ENCODE results near the gene ARL2BP. TPM values are rescaled to one million over a fixed set of nuclear protein-coding genes. Genes with fewer than 3 reads are reported as not detected.
A peak's percentile ranks its signal among the peaks of the same experiment; 100 is the strongest.

The ARL2BP gene
- total and polyA plus RNA-seq, 9 of the 15 experiments (the other 6 are each of a cell fraction or from before 2014, with no cell fraction given), result 16.7 to 41.8 (median 27.2) TPM

GRCh38 chr16:57299719-57300386 lies 54.8 kb downstream of the ARL2BP start (continued):
- TF ChIP-seq ZNF280B (CRISPR knock-in tag; IDR thresholded peaks at IDR 0.05) (no peak), ZNF766 (CRISPR knock-in tag; conservative IDR thresholded peaks at IDR 0.05) (peak; percentile 57; the same call in 1 of the 2 replicates), NFATC3 (IDR thresholded peaks at IDR 0.05) (no peak), HDAC6 (IDR thresholded peaks at IDR 0.05; ENCODE audit: low read depth, low read length) (no peak), CTCF (IDR thresholded peaks at IDR 0.05 in 2 of 3, conservative IDR thresholded peaks at IDR 0.05 in 1 of 3; ENCODE audit: insufficient read depth in 2 of 3, low read depth in 1 of 3, low read length in 3 of 3) (peak in 1 of 3 experiments; percentile 9; a peak in 3 of 6 replicates), MAFK (IDR thresholded peaks at IDR 0.05; ENCODE audit: low read length) (0 out of 2 replicates have a peak, but pooled peaks have one; percentile 17), ZNF408 (CRISPR knock-in tag; IDR thresholded peaks at IDR 0.05; ENCODE audit: low read depth) (no peak), DACH1 (IDR thresholded peaks at IDR 0.05; ENCODE audit: partially characterized antibody) (no peak), TAF7 (tag; IDR thresholded peaks at IDR 0.05) (no peak), POLR2AphosphoS5 (IDR thresholded peaks at IDR 0.05; ENCODE audit: control insufficient read depth, insufficient read depth, low read depth, low read length) (no peak), ZNF24 (IDR thresholded peaks at IDR 0.05) (peak; percentile 61; the same call in 1 of the 2 replicates), CEBPB (tag; IDR thresholded peaks at IDR 0.05) (0 out of 2 replicates have a peak, but pooled peaks have one; percentile 24), KDM5B (IDR thresholded peaks at IDR 0.05; ENCODE audit: insufficient replicate concordance, low read depth, low read length) (no peak), ZNF445 (CRISPR knock-in tag; IDR thresholded peaks at IDR 0.05; ENCODE audit: low read depth) (no peak), PTBP1 (IDR thresholded peaks at IDR 0.05; ENCODE audit: low read depth, low read length) (0 out of 2 replicates have a peak, but pooled peaks have one; percentile 56), HSF4 (CRISPR knock-in tag; IDR thresholded peaks at IDR 0.05; ENCODE audit: borderline replicate concordance) (no peak), GABPB1 (CRISPR knock-in tag; IDR thresholded peaks at IDR 0.05) (no peak), E2F8 (IDR thresholded peaks at IDR 0.05; ENCODE audit: low read depth, partially characterized antibody) (peak; percentile 20), ZBED1 (IDR thresholded peaks at IDR 0.05) (0 out of 2 replicates have a peak, but pooled peaks have one; percentile 53), LEF1 (IDR thresholded peaks at IDR 0.05) (peak; percentile 47), SIX5 (IDR thresholded peaks at IDR 0.05; ENCODE audit: borderline replicate concordance in 1 of 2, insufficient read depth in 1 of 2, low read depth in 1 of 2, low read length in 2 of 2) (0 out of 4 replicates have a peak, but pooled peaks of 1 of the 2 experiments have one; percentile 7), KLF10 (CRISPR knock-in tag; IDR thresholded peaks at IDR 0.05) (0 out of 2 replicates have a peak, but pooled peaks have one; percentile 38), HCFC1 (IDR thresholded peaks at IDR 0.05; ENCODE audit: low read depth, low read length) (peak; percentile 60), RAD51 (IDR thresholded peaks at IDR 0.05; ENCODE audit: borderline replicate concordance, low read depth) (no peak)

All from K562 (cell line).